Lower leg skin (tissue), 4 donors: ENCODE measurements around the gene SPATA25. TPM values are rescaled to one million over a fixed set of nuclear protein-coding genes. Genes with fewer than 3 reads are reported as not detected.
A peak's percentile ranks its signal among the peaks of the same experiment; 100 is the strongest.

Experiments
- DNase-seq, 2 donors: peaks; one replicate each; pipeline ENCODE4 v3.0.0-alpha.2; 2019; ENCODE audit warnings: low spot score in 2 of 2
- H3K4me3 ChIP-seq: fragments of 200-600 bp; sonication (generic); 2 replicates; pipeline ENCODE4 v1.5.1; 2017; ENCODE audit warnings: mild to moderate bottlenecking, low read depth; ENCODE audit not compliant: poor library complexity, severe bottlenecking
- POLR2A ChIP-seq, 2 donors: fragments of 450-650 bp; IDR thresholded peaks; one replicate each; pipeline ENCODE4 v1.6.1; 2016 to 2017; ENCODE audit warnings: antibody characterized with exemption in 2 of 2, mild to moderate bottlenecking in 1 of 2, moderate library complexity in 1 of 2
- WGBS, 2 donors: methylation state at CpG; one replicate each; pipeline ENCODE4 v1.1.5; 2018; 5-methylcytosine and 5-hydroxymethylcytosine counted together
- intact Hi-C: fragments of 100-400 bp; cut with DNase I; formaldehyde crosslinking; loops from one replicate; pipeline ENCODE4 v1.15.0; 2023; ENCODE audit warnings: low total_unique reads
- total RNA-seq, 4 donors: library from RNA; depleted of rRNA; stranded (reverse); fragments of >200 nt; gene quantifications; one replicate each; pipeline ENCODE4 v1.1.0, GENCODE V29; 2016
- TF ChIP-seq, protein P1 (sequence below), 3 donors: fragments of 450-650 bp; IDR thresholded peaks; one replicate each; pipeline ENCODE4 v1.5.1; 2016; ENCODE audit warnings: antibody characterized with exemption in 3 of 3, mild to moderate bottlenecking in 3 of 3, moderate library complexity in 2 of 3

Gene SPATA25
- total RNA-seq, 4 donors from 2014 or later: 0.59 to 3.6 (median 1.8) TPM

DNA sequence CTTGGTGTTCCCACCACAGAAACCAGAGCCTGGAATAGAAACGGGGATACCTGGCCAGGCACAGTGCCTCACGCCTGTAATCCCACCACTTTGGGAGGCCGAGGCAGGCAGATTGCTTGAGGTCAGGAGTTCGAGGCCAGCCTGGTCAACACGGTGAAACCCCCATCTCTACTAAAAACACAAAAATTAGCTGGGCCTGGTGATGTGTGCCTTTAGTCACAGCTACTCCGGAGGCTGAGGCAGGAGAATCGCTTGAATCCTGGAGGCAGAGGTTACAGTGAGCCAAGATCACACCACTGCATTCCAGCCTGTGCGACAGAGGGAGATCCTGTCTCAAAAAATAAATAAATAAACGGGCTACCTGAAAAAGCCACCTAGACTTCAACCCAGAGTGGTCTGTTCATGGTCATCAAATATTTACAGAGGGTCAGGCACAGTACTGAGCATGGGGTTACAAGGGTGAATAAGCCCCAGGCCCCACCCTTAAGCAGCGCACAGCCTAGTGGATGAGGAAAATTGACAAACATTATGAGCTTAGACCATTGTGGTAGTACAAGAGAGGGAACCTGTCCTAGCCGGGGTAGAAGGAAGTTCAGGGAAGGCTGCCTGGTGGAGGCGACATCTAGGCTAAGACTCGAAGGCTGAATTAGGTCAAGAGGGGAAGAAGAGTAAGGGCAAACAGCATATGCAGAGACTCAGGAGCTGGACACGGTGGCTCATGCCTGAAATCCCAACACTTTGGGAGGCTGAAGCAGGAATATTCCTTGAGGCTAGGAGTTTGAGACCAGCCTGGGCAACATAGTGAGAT lies 39.9 kb upstream of the SPATA25 start:
- DNase-seq: no peak
- no peak overlapping the region for H3K4me3 ChIP-seq
- WGBS, 2 donors: 88 to 91% methylated on average over 14 of the region's 14 CpGs
- intact Hi-C loops: no loop called here
- TF ChIP-seq, protein P1, sequence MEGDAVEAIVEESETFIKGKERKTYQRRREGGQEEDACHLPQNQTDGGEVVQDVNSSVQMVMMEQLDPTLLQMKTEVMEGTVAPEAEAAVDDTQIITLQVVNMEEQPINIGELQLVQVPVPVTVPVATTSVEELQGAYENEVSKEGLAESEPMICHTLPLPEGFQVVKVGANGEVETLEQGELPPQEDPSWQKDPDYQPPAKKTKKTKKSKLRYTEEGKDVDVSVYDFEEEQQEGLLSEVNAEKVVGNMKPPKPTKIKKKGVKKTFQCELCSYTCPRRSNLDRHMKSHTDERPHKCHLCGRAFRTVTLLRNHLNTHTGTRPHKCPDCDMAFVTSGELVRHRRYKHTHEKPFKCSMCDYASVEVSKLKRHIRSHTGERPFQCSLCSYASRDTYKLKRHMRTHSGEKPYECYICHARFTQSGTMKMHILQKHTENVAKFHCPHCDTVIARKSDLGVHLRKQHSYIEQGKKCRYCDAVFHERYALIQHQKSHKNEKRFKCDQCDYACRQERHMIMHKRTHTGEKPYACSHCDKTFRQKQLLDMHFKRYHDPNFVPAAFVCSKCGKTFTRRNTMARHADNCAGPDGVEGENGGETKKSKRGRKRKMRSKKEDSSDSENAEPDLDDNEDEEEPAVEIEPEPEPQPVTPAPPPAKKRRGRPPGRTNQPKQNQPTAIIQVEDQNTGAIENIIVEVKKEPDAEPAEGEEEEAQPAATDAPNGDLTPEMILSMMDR (IDR thresholded peaks at IDR 0.05): peak in 1 of 3 donors; percentile 52
- TF ChIP-seq POLR2A (IDR thresholded peaks at IDR 0.05): no peak

DNA sequence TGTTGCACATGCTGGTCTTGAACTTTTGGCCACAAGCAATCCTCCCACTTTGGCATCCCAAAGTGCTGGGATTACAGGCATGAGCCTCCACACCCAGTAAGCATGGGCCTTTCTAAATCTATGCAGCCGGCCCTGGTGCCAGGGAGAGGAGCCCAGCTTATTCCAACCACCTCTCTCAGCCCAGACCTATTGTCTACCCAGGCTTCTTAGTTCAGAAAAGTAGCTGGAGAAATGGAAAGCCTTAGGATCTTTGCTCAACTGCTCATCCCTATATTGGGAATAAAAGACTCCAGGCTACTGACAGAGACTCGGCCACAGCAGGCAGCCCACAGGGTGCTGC lies 39.3 kb upstream of the SPATA25 start:
- H3K4me3 ChIP-seq: no peak overlapping the region
- intact Hi-C loops: no loop called here
- no peak for TF ChIP-seq POLR2A (IDR thresholded peaks at IDR 0.05)
- TF ChIP-seq, protein P1 (IDR thresholded peaks at IDR 0.05): no peak
- no peak for DNase-seq
- 91 to 96% methylated on average over 2 of the region's 2 CpGs for WGBS, 2 donors

DNA sequence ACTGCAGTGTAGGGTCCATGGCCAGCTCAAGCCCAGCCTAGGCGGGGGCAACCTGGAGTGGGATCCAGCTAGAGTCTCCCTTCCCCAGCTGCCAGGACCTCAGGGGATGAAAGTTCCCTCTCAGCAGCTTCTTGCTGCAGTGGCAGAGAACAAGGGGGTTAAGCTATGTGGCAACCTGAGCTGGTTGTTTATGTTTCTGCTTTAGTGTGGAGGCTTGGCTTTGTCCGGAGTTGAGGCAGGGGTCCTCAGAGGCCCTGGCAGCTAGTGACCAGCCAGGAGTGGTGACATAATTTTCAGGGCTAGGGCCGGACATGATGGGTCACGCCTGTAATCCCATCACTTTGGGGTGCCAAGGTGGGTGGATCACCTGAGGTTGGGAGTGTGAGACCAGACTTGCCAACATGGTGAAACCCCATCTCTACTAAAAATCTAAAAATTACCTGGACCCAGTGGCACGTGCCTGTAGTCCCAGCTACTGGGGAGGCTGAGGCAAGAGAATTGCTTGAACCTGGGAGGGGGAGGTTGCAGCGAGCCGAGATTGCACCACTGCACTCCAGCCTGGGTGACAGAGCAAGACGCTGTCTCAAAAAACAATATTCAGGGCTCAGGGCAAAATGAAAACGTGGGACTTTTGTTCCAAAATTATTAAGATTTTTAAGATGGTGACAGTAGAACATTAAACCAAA lies 38.5 kb upstream of the SPATA25 start:
- intact Hi-C loops: no loop called here
- no peak overlapping the region for H3K4me3 ChIP-seq
- 62 to 74% methylated on average over 9 of the region's 9 CpGs for WGBS, 2 donors
- TF ChIP-seq, protein P1 (IDR thresholded peaks at IDR 0.05): no peak
- no peak for TF ChIP-seq POLR2A (IDR thresholded peaks at IDR 0.05)
- DNase-seq: no peak

- no peak for DNase-seq
- no peak overlapping the region for H3K4me3 ChIP-seq
- 39 to 43% methylated on average over 21 of the region's 21 CpGs for WGBS, 2 donors
- no peak for TF ChIP-seq POLR2A (IDR thresholded peaks at IDR 0.05)
- TF ChIP-seq, protein P1 (IDR thresholded peaks at IDR 0.05): no peak
- intact Hi-C loops: no loop called here
These were observed 37.2 kb upstream of the SPATA25 start for GRCh38 chr20:45924391-45925261.

GRCh38 chr20:45921337-45922189 lies 34.1 kb upstream of the SPATA25 start:
- 88 to 96% methylated on average over 11 of the region's 11 CpGs for WGBS, 2 donors
- TF ChIP-seq POLR2A (IDR thresholded peaks at IDR 0.05): no peak
- TF ChIP-seq, protein P1 (IDR thresholded peaks at IDR 0.05): no peak
- H3K4me3 ChIP-seq: no peak overlapping the region
- DNase-seq: no peak
- intact Hi-C loops: no loop called here
